K562 (cell line): ENCODE measurements around the gene GIGYF2.

Experiments used
- ARNT ChIP-seq, 2 experiments: fragments of 450-650 bp; IDR thresholded peaks; 2 replicates each; pipeline ENCODE4 v1.6.1; 2016; ENCODE audit warnings: mild to moderate bottlenecking in 1 of 2
- FOXP4 ChIP-seq: sonication (generic); formaldehyde crosslinking; IDR thresholded peaks from 2 replicates; pipeline ENCODE4 v1.8.0; 2022; ENCODE audit warnings: mild to moderate bottlenecking, missing genetic modification reagents, borderline replicate concordance
- RAD51 ChIP-seq: fragments of 450-650 bp; IDR thresholded peaks from 2 replicates; pipeline ENCODE4 v1.7.1; 2016; ENCODE audit warnings: low read depth, mild to moderate bottlenecking, borderline replicate concordance

DNA sequence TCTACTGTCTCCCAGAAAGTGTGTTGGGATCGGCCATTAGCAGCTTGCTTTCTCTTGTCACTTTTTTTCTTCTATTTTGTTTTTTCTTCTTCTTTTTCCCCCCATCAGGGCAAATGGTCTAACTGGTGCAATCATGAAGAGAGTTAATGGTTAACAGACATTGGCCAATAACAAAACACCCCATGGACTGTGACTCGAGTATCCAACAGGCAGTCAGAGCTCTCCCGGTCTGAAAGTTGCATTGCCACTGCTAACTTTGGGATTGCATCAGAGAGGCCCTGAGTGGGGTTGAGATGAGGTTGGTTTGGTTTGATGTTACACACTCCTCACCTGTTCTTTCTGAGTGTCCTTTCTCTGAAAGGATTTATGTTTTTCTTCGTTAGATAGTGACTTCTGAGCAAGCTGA lies 160.0 kb downstream of the GIGYF2 start:
- TF ChIP-seq RAD51 (no peak), FOXP4 (no peak), ARNT (IDR thresholded peaks at IDR 0.05) (no peak)
